ENCODE measurements around the gene MPZL2. TPM values are rescaled to one million over a fixed set of nuclear protein-coding genes. Genes with fewer than 3 reads are reported as not detected.

The MPZL2 gene
- total and polyA plus RNA-seq, 2 of the 8 experiments (the other 6 are each of a cell fraction or from before 2014, with no cell fraction given), result 2.4 to 3.2 TPM

DNA sequence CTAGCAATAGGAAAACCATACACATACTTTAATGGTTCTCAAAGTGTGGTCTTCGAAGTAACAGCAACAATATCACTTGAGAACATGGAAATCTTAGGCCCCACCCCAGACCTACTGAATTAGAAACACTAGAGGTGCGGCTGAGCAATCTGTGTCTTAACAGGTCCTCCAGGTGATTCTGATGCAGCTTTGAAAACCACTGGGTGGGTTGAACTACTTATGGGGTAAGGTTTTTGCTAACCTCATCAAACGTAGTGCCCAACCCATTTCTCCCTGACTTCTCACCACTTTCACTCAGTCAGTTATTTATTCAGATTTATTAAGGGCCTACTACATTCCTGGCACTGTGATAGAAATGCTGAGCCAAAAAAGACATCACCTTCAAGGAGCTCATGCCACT, 3.7 kb downstream of the MPZL2 start (continued):
- TF ChIP-seq, protein P1, sequence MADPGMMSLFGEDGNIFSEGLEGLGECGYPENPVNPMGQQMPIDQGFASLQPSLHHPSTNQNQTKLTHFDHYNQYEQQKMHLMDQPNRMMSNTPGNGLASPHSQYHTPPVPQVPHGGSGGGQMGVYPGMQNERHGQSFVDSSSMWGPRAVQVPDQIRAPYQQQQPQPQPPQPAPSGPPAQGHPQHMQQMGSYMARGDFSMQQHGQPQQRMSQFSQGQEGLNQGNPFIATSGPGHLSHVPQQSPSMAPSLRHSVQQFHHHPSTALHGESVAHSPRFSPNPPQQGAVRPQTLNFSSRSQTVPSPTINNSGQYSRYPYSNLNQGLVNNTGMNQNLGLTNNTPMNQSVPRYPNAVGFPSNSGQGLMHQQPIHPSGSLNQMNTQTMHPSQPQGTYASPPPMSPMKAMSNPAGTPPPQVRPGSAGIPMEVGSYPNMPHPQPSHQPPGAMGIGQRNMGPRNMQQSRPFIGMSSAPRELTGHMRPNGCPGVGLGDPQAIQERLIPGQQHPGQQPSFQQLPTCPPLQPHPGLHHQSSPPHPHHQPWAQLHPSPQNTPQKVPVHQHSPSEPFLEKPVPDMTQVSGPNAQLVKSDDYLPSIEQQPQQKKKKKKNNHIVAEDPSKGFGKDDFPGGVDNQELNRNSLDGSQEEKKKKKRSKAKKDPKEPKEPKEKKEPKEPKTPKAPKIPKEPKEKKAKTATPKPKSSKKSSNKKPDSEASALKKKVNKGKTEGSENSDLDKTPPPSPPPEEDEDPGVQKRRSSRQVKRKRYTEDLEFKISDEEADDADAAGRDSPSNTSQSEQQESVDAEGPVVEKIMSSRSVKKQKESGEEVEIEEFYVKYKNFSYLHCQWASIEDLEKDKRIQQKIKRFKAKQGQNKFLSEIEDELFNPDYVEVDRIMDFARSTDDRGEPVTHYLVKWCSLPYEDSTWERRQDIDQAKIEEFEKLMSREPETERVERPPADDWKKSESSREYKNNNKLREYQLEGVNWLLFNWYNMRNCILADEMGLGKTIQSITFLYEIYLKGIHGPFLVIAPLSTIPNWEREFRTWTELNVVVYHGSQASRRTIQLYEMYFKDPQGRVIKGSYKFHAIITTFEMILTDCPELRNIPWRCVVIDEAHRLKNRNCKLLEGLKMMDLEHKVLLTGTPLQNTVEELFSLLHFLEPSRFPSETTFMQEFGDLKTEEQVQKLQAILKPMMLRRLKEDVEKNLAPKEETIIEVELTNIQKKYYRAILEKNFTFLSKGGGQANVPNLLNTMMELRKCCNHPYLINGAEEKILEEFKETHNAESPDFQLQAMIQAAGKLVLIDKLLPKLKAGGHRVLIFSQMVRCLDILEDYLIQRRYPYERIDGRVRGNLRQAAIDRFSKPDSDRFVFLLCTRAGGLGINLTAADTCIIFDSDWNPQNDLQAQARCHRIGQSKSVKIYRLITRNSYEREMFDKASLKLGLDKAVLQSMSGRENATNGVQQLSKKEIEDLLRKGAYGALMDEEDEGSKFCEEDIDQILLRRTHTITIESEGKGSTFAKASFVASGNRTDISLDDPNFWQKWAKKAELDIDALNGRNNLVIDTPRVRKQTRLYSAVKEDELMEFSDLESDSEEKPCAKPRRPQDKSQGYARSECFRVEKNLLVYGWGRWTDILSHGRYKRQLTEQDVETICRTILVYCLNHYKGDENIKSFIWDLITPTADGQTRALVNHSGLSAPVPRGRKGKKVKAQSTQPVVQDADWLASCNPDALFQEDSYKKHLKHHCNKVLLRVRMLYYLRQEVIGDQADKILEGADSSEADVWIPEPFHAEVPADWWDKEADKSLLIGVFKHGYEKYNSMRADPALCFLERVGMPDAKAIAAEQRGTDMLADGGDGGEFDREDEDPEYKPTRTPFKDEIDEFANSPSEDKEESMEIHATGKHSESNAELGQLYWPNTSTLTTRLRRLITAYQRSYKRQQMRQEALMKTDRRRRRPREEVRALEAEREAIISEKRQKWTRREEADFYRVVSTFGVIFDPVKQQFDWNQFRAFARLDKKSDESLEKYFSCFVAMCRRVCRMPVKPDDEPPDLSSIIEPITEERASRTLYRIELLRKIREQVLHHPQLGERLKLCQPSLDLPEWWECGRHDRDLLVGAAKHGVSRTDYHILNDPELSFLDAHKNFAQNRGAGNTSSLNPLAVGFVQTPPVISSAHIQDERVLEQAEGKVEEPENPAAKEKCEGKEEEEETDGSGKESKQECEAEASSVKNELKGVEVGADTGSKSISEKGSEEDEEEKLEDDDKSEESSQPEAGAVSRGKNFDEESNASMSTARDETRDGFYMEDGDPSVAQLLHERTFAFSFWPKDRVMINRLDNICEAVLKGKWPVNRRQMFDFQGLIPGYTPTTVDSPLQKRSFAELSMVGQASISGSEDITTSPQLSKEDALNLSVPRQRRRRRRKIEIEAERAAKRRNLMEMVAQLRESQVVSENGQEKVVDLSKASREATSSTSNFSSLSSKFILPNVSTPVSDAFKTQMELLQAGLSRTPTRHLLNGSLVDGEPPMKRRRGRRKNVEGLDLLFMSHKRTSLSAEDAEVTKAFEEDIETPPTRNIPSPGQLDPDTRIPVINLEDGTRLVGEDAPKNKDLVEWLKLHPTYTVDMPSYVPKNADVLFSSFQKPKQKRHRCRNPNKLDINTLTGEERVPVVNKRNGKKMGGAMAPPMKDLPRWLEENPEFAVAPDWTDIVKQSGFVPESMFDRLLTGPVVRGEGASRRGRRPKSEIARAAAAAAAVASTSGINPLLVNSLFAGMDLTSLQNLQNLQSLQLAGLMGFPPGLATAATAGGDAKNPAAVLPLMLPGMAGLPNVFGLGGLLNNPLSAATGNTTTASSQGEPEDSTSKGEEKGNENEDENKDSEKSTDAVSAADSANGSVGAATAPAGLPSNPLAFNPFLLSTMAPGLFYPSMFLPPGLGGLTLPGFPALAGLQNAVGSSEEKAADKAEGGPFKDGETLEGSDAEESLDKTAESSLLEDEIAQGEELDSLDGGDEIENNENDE (IDR thresholded peaks at IDR 0.05; ENCODE audit: insufficient replicate concordance, low read length), result no peak
- TF ChIP-seq, protein P2, sequence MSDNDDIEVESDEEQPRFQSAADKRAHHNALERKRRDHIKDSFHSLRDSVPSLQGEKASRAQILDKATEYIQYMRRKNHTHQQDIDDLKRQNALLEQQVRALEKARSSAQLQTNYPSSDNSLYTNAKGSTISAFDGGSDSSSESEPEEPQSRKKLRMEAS (IDR thresholded peaks at IDR 0.05), result no peak
- no peak for TF ChIP-seq CBX5 (IDR thresholded peaks at IDR 0.05; ENCODE audit: low read depth, low read length)
- TF ChIP-seq BRCA1 (IDR thresholded peaks at IDR 0.05; ENCODE audit: low read depth, low read length), result no peak
- TF ChIP-seq TAF1 (IDR thresholded peaks at IDR 0.05; ENCODE audit: low read depth, low read length), result no peak
- TF ChIP-seq, protein P3, sequence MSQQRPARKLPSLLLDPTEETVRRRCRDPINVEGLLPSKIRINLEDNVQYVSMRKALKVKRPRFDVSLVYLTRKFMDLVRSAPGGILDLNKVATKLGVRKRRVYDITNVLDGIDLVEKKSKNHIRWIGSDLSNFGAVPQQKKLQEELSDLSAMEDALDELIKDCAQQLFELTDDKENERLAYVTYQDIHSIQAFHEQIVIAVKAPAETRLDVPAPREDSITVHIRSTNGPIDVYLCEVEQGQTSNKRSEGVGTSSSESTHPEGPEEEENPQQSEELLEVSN (IDR thresholded peaks at IDR 0.05), result no peak
- TF ChIP-seq TEAD4 (IDR thresholded peaks at IDR 0.05; ENCODE audit: low read depth, low read length), result no peak
- no peak for TF ChIP-seq CHD2 (IDR thresholded peaks at IDR 0.05; ENCODE audit: low read length)
- TF ChIP-seq SUZ12 (IDR thresholded peaks at IDR 0.05; ENCODE audit: low read length), result no peak
- TF ChIP-seq CBX8 (IDR thresholded peaks at IDR 0.05; ENCODE audit: borderline replicate concordance, low read depth, low read length), result no peak
- no peak for TF ChIP-seq ZNF274 (IDR thresholded peaks at IDR 0.05; ENCODE audit: borderline replicate concordance, extremely low read depth, low read length)

Data from H1 (cell line).